H54 (cell line): ENCODE measurements around the gene CD38.
A peak's percentile ranks its signal among the peaks of the same experiment; 100 is the strongest.
"Not testable (repeated sequence)": the region's sequence is repeated elsewhere in the genome, so short reads cannot be mapped to it uniquely, and the experiment has no call there.

ENCODE experiments used
- DNase-seq: peaks from one replicate; pipeline ENCODE4 v3.0.0; 2011; ENCODE audit warnings: low spot score, mixed read lengths; ENCODE audit not compliant: insufficient read length
- FAIRE-seq: peaks from 3 replicates; lab custom pipeline; 2011; peaks lifted over from hg19 to GRCh38; lab: Jason Lieb, UNC
- POLR2A ChIP-seq: IDR thresholded peaks from 2 replicates; pipeline ENCODE4 v1.6.1; 2011; ENCODE audit warnings: low read depth, mild to moderate bottlenecking, low read length

The CD38 gene

GRCh38 chr4:15753081-15753480, 25.0 kb upstream of the CD38 start:
- DNase-seq: no peak
- FAIRE-seq: no peak
- no peak for TF ChIP-seq POLR2A

DNA sequence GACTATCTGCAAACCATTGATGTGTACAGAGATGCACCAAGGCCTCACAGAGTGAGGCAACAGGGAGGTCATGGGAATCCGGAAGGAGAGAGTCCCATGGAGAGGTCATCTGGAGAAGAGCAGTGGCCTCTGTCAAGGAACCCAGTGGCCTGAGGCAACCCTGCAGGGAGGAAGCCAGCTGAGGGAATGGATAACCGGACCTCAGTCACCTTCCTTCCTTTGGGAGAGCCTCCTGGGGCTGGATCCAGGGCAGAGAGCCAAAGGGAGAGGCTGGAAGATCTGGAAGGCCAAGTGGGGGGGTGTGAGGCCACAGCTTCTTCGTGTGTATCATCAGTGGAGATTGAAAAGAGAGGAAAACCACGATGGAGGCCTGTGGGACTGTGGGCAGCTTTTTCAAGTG, 24.3 kb upstream of the CD38 start:
- no peak for TF ChIP-seq POLR2A
- DNase-seq (no peak), FAIRE-seq (no peak)

GRCh38 chr4:15754323-15754722, 23.8 kb upstream of the CD38 start:
- no peak for FAIRE-seq
- TF ChIP-seq POLR2A: no peak
- no peak for DNase-seq

DNA sequence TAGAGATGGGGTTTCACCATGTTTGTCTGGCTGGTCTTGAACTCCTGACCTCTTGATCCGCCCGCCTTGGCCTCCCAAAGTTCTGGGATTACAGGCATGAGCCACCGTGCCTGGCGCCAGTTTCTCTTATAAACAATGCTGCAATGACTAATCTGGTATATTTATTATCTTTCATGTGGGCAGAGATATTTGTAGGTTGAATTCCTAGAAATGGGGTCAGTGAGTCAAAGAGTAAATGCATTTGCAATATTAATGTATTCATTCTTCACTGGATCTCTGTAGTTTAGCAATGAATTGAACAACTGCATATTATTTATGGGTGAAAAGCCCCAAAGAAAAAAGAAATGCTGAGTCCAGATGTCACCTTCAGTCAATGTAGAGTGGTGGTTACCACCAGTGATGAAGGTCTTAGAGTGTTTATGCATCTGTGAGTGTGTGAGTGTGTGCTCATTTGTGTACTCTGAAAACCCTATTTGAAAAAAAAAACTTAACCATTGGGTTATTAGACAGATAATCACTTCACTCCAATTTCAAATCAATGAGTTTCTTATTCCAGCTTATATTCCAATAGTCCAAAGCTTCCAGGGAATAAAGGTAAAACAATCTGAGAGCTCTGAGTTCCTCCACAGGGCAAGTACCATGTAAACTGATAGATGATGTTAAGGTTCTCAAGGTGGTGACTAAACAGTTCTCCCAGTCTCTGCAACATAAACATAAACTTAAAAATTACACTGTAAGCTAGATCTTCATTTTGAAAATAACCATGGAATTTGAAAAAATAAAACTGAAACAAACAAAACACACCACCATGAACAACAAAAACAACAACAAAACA, 22.6 kb upstream of the CD38 start:
- DNase-seq: no peak

GRCh38 chr4:15756361-15756861, 21.7 kb upstream of the CD38 start:
- DNase-seq (no peak), FAIRE-seq (peak; percentile 58)
- TF ChIP-seq POLR2A: no peak

More for the DNA sequence above, 22.6 kb upstream of the CD38 start:
- FAIRE-seq: no peak
- TF ChIP-seq POLR2A: no peak

DNA sequence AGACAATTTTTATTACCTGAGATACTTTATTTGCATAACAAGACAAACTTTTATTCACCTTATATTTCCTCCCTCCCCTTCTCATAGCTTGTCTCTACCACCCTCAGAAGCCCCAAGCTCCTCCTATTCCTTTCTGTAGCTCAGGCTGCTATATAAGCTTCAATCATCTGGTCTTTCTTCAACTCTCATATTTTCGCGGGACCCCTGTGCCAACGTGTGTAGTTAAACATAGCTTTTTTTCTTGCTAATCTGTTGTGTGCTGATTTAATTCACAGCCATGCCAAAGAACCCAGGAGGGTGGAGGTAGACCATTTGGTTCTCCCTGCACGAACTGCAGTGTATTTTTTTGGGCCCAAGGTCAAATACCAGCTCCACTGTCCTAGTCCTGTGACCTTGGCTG, 21.1 kb upstream of the CD38 start:
- FAIRE-seq (no peak), DNase-seq (no peak)
- TF ChIP-seq POLR2A: no peak

- TF ChIP-seq POLR2A: no peak
- FAIRE-seq (no peak), DNase-seq (no peak)
These were observed 19.8 kb upstream of the CD38 start for GRCh38 chr4:15758294-15758693.

- FAIRE-seq, DNase-seq: not testable (repeated sequence)
These were observed 15.7 kb upstream of the CD38 start for GRCh38 chr4:15762460-15762859.

DNA sequence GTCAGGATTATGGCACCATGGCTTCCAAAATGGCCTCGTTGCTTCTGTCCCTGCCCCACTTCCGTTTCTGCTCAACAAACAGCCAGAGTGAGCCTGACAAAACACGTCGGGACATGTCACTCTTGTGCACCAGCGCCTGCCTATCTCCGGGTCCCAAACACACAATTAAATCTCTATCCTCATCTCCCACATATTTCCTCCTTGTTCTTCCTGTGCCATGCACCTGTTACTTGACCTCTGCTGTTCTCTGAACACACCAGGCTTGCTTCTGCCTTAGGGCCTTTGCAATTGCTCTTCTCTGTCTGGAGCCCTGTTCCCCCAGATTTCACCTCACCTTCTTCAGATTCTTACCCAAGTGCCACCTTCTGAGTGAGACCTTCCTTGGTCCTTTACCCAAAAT, 12.7 kb upstream of the CD38 start:
- FAIRE-seq: no peak
- TF ChIP-seq POLR2A: no peak
- DNase-seq: no peak

DNA sequence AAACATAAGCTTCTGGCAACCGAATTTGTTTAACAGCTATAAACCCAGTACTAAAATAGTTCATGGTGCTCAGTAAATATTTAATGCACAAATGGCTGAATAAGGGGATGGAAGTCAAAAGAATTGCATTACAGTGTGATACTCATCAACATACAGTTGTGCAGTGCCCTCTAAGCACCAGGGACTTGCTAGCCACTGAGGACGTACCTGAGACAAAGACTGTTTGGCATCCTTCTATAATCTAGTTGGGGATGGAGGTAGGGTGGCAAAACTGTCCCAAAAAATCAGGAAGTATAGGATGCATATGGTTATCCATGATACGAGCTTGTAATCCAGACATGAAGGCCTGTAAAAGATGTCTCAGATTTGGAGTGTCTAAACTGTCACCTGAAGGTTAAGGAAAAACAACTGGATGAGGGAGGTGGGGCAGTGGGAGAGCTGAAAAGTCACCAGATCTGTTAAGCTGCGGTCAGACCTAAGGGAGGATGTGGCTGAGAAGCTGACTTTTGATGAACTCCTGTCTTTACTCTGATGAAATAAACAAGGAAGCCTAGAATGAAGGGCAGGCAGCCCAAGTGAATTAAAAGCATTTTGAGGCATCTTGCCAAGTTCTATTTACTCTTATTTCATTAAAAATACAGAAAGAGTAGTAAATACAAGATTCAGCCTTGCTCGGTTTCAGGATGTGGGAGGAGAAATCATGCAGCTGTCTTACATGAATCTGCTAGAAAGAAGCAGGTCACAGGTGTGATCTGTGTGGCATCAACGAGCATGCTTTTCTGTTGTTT, 12.0 kb upstream of the CD38 start:
- FAIRE-seq (no peak), DNase-seq (no peak)
- no peak for TF ChIP-seq POLR2A

DNA sequence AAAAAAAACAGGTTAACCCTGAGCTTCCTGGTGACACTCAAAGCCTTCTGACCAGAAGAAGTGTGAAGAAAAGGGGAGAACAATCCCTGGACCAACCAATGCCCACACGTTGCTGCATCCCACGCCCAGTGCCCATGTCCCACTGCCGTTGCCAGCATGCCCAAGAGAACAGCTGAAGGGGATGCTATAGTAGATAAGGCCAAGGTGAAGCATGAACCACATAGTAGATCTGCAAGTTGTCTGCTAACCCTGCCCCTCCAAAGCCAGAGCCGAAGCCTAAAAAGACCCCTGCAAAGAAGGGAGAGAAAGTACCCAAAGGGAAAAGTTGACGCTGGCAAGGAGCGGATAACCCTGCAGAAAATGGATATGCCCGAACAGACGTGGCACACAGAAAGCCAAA, 11.3 kb upstream of the CD38 start:
- DNase-seq: no peak
- no peak for TF ChIP-seq POLR2A
- no peak for FAIRE-seq

DNA sequence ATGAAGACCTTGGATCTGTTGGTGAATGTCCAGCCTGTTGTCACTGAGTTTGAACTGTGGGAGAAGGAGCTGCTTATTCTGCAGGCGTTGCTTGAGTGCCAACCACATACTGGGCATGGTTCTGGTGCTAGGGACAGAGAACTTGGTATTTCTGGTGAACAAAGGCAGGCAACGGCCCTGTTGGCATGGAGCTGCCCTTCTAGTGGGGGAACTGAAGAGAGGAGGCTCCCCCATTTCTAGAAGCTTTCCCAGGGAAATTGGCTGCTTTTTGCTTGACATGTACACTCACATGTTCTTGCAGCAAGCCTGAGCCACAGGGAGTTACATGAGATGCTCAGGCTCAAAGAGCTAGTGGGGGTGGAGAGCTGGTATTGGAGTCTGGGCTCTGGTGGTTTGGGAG, 8.9 kb upstream of the CD38 start:
- DNase-seq (no peak), FAIRE-seq (no peak)
- no peak for TF ChIP-seq POLR2A

- DNase-seq (no peak), FAIRE-seq (no peak)
- no peak for TF ChIP-seq POLR2A
These were observed 6.7 kb upstream of the CD38 start for GRCh38 chr4:15771216-15772058.
